Measurements from ENCODE around the gene STAM2.

STAM2 gene

DNA sequence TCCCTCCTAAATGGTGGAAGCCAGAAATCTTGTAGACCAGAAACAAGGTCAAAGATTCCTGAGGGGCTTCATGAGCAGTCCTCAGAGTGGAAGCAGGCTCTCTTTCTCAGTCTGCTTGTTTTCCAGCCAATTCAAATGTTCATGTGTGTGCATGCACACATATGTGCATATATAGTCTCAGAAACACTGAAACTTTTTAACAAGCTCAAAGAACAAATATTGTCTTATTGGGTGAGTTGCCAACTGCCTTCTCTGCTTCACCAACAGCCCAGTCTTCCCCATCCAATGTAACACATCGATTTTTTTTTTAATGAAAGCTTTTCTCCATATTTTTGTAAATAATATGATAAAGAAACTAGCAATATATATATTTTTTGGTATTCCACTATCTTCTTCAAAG, 80.4 kb downstream of the STAM2 start:
- no peak for TF ChIP-seq CSDC2 (CRISPR knock-in tag; IDR thresholded peaks at IDR 0.05)
- TF ChIP-seq TCF4 (CRISPR knock-in tag; IDR thresholded peaks at IDR 0.05; ENCODE audit: borderline replicate concordance): no peak
- no peak for TF ChIP-seq ZNF8 (CRISPR knock-in tag; IDR thresholded peaks at IDR 0.05)
- no peak for TF ChIP-seq BACH2 (CRISPR knock-in tag; IDR thresholded peaks at IDR 0.05; ENCODE audit: borderline replicate concordance)
- TF ChIP-seq, protein P1, sequence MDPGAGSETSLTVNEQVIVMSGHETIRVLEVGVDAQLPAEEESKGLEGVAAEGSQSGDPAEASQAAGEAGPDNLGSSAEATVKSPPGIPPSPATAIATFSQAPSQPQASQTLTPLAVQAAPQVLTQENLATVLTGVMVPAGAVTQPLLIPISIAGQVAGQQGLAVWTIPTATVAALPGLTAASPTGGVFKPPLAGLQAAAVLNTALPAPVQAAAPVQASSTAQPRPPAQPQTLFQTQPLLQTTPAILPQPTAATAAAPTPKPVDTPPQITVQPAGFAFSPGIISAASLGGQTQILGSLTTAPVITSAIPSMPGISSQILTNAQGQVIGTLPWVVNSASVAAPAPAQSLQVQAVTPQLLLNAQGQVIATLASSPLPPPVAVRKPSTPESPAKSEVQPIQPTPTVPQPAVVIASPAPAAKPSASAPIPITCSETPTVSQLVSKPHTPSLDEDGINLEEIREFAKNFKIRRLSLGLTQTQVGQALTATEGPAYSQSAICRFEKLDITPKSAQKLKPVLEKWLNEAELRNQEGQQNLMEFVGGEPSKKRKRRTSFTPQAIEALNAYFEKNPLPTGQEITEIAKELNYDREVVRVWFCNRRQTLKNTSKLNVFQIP (CRISPR knock-in tag; IDR thresholded peaks at IDR 0.05; ENCODE audit: borderline replicate concordance, low read depth): no peak
- no peak for TF ChIP-seq ESRRG (CRISPR knock-in tag; IDR thresholded peaks at IDR 0.05)
- TF ChIP-seq, protein P2, sequence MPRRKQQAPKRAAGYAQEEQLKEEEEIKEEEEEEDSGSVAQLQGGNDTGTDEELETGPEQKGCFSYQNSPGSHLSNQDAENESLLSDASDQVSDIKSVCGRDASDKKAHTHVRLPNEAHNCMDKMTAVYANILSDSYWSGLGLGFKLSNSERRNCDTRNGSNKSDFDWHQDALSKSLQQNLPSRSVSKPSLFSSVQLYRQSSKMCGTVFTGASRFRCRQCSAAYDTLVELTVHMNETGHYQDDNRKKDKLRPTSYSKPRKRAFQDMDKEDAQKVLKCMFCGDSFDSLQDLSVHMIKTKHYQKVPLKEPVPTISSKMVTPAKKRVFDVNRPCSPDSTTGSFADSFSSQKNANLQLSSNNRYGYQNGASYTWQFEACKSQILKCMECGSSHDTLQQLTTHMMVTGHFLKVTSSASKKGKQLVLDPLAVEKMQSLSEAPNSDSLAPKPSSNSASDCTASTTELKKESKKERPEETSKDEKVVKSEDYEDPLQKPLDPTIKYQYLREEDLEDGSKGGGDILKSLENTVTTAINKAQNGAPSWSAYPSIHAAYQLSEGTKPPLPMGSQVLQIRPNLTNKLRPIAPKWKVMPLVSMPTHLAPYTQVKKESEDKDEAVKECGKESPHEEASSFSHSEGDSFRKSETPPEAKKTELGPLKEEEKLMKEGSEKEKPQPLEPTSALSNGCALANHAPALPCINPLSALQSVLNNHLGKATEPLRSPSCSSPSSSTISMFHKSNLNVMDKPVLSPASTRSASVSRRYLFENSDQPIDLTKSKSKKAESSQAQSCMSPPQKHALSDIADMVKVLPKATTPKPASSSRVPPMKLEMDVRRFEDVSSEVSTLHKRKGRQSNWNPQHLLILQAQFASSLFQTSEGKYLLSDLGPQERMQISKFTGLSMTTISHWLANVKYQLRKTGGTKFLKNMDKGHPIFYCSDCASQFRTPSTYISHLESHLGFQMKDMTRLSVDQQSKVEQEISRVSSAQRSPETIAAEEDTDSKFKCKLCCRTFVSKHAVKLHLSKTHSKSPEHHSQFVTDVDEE (CRISPR knock-in tag; IDR thresholded peaks at IDR 0.05): no peak
- no peak for TF ChIP-seq ZFP30 (CRISPR knock-in tag; IDR thresholded peaks at IDR 0.05)
- TF ChIP-seq SNAI2 (CRISPR knock-in tag; IDR thresholded peaks at IDR 0.05): no peak
- TF ChIP-seq ZNF565 (CRISPR knock-in tag; conservative IDR thresholded peaks at IDR 0.05; ENCODE audit: low read depth): no peak
- no peak for TF ChIP-seq ZFP3 (CRISPR knock-in tag; IDR thresholded peaks at IDR 0.05)
- no peak for TF ChIP-seq ARNTL (CRISPR knock-in tag; IDR thresholded peaks at IDR 0.05; ENCODE audit: borderline replicate concordance, low read depth)
- no peak for TF ChIP-seq TOX (CRISPR knock-in tag; IDR thresholded peaks at IDR 0.05; ENCODE audit: borderline replicate concordance)
- TF ChIP-seq, protein P3, sequence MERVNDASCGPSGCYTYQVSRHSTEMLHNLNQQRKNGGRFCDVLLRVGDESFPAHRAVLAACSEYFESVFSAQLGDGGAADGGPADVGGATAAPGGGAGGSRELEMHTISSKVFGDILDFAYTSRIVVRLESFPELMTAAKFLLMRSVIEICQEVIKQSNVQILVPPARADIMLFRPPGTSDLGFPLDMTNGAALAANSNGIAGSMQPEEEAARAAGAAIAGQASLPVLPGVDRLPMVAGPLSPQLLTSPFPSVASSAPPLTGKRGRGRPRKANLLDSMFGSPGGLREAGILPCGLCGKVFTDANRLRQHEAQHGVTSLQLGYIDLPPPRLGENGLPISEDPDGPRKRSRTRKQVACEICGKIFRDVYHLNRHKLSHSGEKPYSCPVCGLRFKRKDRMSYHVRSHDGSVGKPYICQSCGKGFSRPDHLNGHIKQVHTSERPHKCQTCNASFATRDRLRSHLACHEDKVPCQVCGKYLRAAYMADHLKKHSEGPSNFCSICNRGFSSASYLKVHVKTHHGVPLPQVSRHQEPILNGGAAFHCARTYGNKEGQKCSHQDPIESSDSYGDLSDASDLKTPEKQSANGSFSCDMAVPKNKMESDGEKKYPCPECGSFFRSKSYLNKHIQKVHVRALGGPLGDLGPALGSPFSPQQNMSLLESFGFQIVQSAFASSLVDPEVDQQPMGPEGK (CRISPR knock-in tag; IDR thresholded peaks at IDR 0.05; ENCODE audit: borderline replicate concordance): no peak
- TF ChIP-seq RARB (CRISPR knock-in tag; IDR thresholded peaks at IDR 0.05): no peak
- no peak for TF ChIP-seq PPARA (CRISPR knock-in tag; IDR thresholded peaks at IDR 0.05; ENCODE audit: borderline replicate concordance)
- no peak for TF ChIP-seq GLIS3 (CRISPR knock-in tag; IDR thresholded peaks at IDR 0.05)
- no peak for TF ChIP-seq ISL1 (CRISPR knock-in tag; IDR thresholded peaks at IDR 0.05)
- TF ChIP-seq ZC3H10 (CRISPR knock-in tag; IDR thresholded peaks at IDR 0.05): no peak
- TF ChIP-seq, protein P4, sequence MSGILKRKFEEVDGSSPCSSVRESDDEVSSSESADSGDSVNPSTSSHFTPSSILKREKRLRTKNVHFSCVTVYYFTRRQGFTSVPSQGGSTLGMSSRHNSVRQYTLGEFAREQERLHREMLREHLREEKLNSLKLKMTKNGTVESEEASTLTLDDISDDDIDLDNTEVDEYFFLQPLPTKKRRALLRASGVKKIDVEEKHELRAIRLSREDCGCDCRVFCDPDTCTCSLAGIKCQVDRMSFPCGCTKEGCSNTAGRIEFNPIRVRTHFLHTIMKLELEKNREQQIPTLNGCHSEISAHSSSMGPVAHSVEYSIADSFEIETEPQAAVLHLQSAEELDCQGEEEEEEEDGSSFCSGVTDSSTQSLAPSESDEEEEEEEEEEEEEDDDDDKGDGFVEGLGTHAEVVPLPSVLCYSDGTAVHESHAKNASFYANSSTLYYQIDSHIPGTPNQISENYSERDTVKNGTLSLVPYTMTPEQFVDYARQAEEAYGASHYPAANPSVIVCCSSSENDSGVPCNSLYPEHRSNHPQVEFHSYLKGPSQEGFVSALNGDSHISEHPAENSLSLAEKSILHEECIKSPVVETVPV (CRISPR knock-in tag; IDR thresholded peaks at IDR 0.05): no peak
- ATAC-seq: no peak

DNA sequence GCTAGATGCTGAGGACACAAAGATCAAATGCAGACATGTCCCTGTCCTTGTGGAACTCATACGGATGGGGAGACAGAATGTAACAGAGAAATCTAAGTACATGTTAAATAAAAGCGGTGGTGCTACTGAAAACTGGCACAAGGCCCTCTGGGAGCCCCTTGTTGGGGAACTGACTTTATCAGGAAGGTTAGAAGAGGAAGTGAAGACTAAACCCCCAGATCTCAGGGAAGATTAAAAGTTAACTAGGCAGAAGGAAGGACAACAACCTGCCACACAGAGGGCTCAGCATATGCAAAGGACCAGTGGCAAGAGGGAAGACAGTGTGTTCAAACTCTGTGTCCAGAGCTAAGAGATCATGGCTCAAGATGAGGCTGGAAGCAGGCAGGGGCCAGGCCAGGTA, 81.5 kb downstream of the STAM2 start:
- no peak for TF ChIP-seq OSR1 (CRISPR knock-in tag; IDR thresholded peaks at IDR 0.05)
- TF ChIP-seq ISL1 (CRISPR knock-in tag; IDR thresholded peaks at IDR 0.05): no peak
- TF ChIP-seq ZNF70 (CRISPR knock-in tag; IDR thresholded peaks at IDR 0.05): no peak
- TF ChIP-seq, protein P2 (CRISPR knock-in tag; IDR thresholded peaks at IDR 0.05): no peak
- no peak for TF ChIP-seq ARNTL (CRISPR knock-in tag; IDR thresholded peaks at IDR 0.05; ENCODE audit: borderline replicate concordance, low read depth)
- no peak for TF ChIP-seq RARB (CRISPR knock-in tag; IDR thresholded peaks at IDR 0.05)
- no peak for TF ChIP-seq ZFP30 (CRISPR knock-in tag; IDR thresholded peaks at IDR 0.05)
- TF ChIP-seq, protein P3 (CRISPR knock-in tag; IDR thresholded peaks at IDR 0.05; ENCODE audit: borderline replicate concordance): no peak
- TF ChIP-seq TCF4 (CRISPR knock-in tag; IDR thresholded peaks at IDR 0.05; ENCODE audit: borderline replicate concordance): no peak
- no peak for TF ChIP-seq ZC3H10 (CRISPR knock-in tag; IDR thresholded peaks at IDR 0.05)
- no peak for TF ChIP-seq PPARA (CRISPR knock-in tag; IDR thresholded peaks at IDR 0.05; ENCODE audit: borderline replicate concordance)
- TF ChIP-seq ZFP3 (CRISPR knock-in tag; IDR thresholded peaks at IDR 0.05): no peak
- TF ChIP-seq ESRRG (CRISPR knock-in tag; IDR thresholded peaks at IDR 0.05): no peak
- TF ChIP-seq, protein P5, sequence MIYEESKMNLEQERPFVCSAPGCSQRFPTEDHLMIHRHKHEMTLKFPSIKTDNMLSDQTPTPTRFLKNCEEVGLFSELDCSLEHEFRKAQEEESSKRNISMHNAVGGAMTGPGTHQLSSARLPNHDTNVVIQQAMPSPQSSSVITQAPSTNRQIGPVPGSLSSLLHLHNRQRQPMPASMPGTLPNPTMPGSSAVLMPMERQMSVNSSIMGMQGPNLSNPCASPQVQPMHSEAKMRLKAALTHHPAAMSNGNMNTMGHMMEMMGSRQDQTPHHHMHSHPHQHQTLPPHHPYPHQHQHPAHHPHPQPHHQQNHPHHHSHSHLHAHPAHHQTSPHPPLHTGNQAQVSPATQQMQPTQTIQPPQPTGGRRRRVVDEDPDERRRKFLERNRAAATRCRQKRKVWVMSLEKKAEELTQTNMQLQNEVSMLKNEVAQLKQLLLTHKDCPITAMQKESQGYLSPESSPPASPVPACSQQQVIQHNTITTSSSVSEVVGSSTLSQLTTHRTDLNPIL (CRISPR knock-in tag; IDR thresholded peaks at IDR 0.05; ENCODE audit: low read depth): no peak
- TF ChIP-seq, protein P4 (CRISPR knock-in tag; IDR thresholded peaks at IDR 0.05): no peak
- no peak for TF ChIP-seq TOX (CRISPR knock-in tag; IDR thresholded peaks at IDR 0.05; ENCODE audit: borderline replicate concordance)
- TF ChIP-seq CSDC2 (CRISPR knock-in tag; IDR thresholded peaks at IDR 0.05): no peak
- ATAC-seq: no peak

All from SK-N-SH treated with all-trans-retinoic acid at 6 μM for 48 hours (cell line).